ENCODE results near the gene TSHR. TPM values are rescaled to one million over a fixed set of nuclear protein-coding genes. Genes with fewer than 3 reads are reported as not detected.

Gene TSHR
- total and polyA plus RNA-seq, 2 donors (not counting 3 experiments of a cell fraction or from before 2014, with no cell fraction given), result not detected

DNA sequence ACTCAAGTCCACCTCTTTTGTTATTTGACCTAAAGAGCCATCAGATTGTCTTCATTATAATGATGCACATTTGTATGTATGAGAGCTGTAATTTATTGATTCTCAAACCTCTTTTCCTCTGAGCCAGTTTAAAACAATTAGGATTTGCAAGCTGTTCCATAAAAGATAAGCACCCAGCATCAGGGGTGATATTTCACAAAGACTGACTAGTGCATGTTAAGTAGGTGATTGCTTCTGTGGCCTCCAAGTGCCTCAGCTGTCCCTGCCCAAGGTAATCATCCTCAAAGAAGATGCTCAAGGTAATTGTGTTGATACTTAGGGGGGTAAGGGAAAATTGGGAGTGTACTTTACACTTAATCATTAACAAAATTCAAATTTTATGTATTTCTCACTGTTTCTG, 32.1 kb upstream of the TSHR start:
- dilution Hi-C loops (cut with MboI; ENCODE audit: extremely low pct_ligation_motif_present, low sequenced_read_pairs), result no loop called here

More for the DNA sequence above, 32.1 kb upstream of the TSHR start:
- CTCF ChIA-PET, result interaction anchor here (1.4 kb wide), 1 partner anchor 17 kb away, joined by 3 read pairs; no protein-coding TSS in a partner anchor
- no peaks in the 10 kb centered on the region for H4K20me1 ChIP-seq (replicated peaks; ENCODE audit: control insufficient read depth, extremely low read depth, insufficient read depth, low read length)
- BruUV-seq (replicated peaks), result no TSS peak
- H3K36me3 ChIP-seq (ENCODE audit: control insufficient read depth in 2 of 2, extremely low read depth in 1 of 2, insufficient read depth in 2 of 2, low read length in 2 of 2), result no peaks in the 10 kb centered on the region
- intact Hi-C loops (cut with micrococcal nuclease), result no loop called here
- POLR2A ChIA-PET, result no interaction called here
- H3K27me3 ChIP-seq (ENCODE audit: control insufficient read depth in 2 of 2, insufficient read depth in 2 of 2, low read length in 2 of 2), result no peaks in the 10 kb centered on the region
- peaks cover 6% of the 10 kb centered on the region for H3K79me2 ChIP-seq (ENCODE audit: control insufficient read depth, insufficient read depth, low read length)
- H3K4me2 ChIP-seq (ENCODE audit: insufficient read depth, low read length), result no peak overlapping the region
- H3K9me1 ChIP-seq (replicated peaks; ENCODE audit: control insufficient read depth, extremely low read depth, insufficient read depth, low read length), result no peaks in the 10 kb centered on the region
- no peak overlapping the region for H3K9ac ChIP-seq (replicated peaks; ENCODE audit: extremely low read depth, insufficient read depth, low read length)
- no peak overlapping the region for H3K4me3 ChIP-seq (replicated peaks in 1 of 3; ENCODE audit: insufficient read depth in 1 of 3, low read depth in 1 of 3, low read length in 3 of 3)
- no peaks in the 10 kb centered on the region for H3K4me1 ChIP-seq (ENCODE audit: control insufficient read depth, extremely low read depth, insufficient read depth, low read length)
- no peaks in the 10 kb centered on the region for H3K9me3 ChIP-seq (replicated peaks; ENCODE audit: control insufficient read depth, insufficient read depth, low read length)
- FAIRE-seq, result no peak
- DNase-seq (ENCODE audit: low read depth, low spot score), result no peak
- H2AFZ ChIP-seq (ENCODE audit: low read depth, low read length), result no peak overlapping the region
- H3K27ac ChIP-seq (ENCODE audit: insufficient read depth, low read depth, low read length), result no peak overlapping the region
- TF ChIP-seq, protein P1, sequence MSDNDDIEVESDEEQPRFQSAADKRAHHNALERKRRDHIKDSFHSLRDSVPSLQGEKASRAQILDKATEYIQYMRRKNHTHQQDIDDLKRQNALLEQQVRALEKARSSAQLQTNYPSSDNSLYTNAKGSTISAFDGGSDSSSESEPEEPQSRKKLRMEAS (IDR thresholded peaks at IDR 0.05; ENCODE audit: insufficient read depth, insufficient read length), result no peak
- no peak for TF ChIP-seq MYC (IDR thresholded peaks at IDR 0.05; ENCODE audit: low read depth, low read length)
- no peak for TF ChIP-seq POLR2AphosphoS5 (IDR thresholded peaks at IDR 0.05; ENCODE audit: insufficient read depth, low read depth, low read length)
- no peak for TF ChIP-seq GATA2 (IDR thresholded peaks at IDR 0.05; ENCODE audit: insufficient read depth, insufficient read length, low read depth, low read length)
- no peak for TF ChIP-seq POLR2A (IDR thresholded peaks at IDR 0.05; ENCODE audit: low read depth, low read length)
- TF ChIP-seq FOS (IDR thresholded peaks at IDR 0.05; ENCODE audit: borderline replicate concordance, insufficient read depth, low read length), result no peak
- TF ChIP-seq EZH2 (IDR thresholded peaks at IDR 0.05; ENCODE audit: borderline replicate concordance, low read depth, low read length, severe bottlenecking), result no peak
- TF ChIP-seq JUN (IDR thresholded peaks at IDR 0.05; ENCODE audit: borderline replicate concordance, insufficient read depth, insufficient read length, low read depth), result no peak
- TF ChIP-seq, protein P2, sequence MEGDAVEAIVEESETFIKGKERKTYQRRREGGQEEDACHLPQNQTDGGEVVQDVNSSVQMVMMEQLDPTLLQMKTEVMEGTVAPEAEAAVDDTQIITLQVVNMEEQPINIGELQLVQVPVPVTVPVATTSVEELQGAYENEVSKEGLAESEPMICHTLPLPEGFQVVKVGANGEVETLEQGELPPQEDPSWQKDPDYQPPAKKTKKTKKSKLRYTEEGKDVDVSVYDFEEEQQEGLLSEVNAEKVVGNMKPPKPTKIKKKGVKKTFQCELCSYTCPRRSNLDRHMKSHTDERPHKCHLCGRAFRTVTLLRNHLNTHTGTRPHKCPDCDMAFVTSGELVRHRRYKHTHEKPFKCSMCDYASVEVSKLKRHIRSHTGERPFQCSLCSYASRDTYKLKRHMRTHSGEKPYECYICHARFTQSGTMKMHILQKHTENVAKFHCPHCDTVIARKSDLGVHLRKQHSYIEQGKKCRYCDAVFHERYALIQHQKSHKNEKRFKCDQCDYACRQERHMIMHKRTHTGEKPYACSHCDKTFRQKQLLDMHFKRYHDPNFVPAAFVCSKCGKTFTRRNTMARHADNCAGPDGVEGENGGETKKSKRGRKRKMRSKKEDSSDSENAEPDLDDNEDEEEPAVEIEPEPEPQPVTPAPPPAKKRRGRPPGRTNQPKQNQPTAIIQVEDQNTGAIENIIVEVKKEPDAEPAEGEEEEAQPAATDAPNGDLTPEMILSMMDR (IDR thresholded peaks at IDR 0.05; ENCODE audit: extremely low read depth in 1 of 2, insufficient read depth in 1 of 2, low read depth in 1 of 2, low read length in 2 of 2), result no peak
